ENCODE measurements around the gene RPL41.

RPL41 gene

GRCh38 chr12:56103066-56103711 is 13.2 kb upstream of the RPL41 start:
- no peak for DNase-seq

DNA sequence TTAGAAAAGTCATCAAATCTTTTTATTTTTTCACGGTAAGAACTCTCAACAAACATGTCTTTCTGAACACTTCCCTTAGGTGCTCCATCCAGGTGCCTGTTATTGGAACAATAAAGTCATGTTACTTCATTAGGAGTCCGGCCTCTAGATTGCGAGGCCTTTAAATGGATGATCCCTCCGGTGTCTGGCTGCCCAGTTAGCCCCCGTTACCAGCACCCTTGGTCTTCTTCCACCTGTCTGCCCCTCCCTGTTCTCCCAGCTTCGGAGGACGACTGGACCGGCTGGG is 12.7 kb upstream of the RPL41 start:
- no peak for DNase-seq

GRCh38 chr12:56104109-56104814 is 12.2 kb upstream of the RPL41 start, which contains the start of gene PA2G4:
TSS of gene PA2G4 (plus strand) at chr12:56104559. CDS start at chr12:56104738, 179 bp downstream.
- DNase-seq: peak; percentile 99 to 100 (median 100)

DNA sequence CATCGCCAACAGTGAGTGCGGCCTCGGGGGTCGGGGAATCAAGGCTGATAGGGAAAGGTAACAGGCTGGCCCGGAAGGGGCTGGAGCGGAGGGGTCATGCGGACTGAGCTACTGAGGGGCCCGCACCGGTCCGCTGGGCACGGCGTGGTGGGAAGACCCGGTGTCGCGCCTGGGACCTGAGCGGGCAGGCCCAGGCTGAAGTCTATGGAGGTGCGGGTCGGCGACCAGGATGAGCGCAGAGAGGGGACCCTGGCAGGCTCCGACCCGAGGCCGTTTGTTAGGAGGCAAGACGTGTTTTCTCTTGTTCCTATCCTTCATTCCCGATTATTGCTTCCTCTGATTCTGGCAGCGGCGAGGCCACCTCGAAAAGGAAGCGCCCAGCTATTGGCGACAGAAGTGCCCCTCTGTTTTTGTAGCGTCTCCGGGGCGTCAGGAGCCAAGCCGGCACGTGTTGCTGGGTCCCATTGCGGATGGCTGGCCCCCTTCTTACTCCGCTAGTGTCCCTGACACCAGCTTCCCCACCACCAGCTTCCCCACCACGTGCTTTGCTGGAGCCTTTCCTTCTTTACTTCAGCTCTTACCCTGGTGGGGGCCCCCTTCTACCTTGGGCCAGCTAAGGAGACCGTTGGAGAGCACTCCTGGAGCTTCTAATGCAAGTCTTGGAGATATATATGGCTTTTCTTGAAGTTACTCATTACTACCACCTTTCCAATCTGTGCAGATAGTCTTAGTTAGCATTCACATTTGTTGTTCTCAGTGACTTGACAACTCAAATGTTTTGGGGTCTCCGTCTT is 11.4 kb upstream of the RPL41 start:
- DNase-seq: peak; percentile 32 to 70 (median 52)

GRCh38 chr12:56105609-56105902 is 10.9 kb upstream of the RPL41 start:
- DNase-seq: no peak

DNA sequence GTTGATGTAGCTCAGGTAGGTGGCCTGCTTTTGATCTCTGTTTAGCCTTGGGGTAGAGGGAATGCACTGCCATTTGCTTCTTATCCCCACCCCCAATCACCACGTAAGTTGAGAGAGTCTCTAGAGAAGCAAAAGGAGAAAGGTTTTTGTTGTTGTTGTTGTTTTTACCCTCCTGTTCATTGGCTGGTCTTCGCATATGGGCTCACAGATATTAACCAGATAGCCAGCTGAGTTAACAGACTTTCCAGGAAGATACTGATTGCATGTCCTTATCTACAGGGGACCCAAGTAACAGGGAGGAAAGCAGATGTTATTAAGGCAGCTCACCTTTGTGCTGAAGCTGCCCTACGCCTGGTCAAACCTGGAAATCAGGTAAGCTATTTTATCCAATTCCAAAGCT is 9.2 kb upstream of the RPL41 start:
- no peak for DNase-seq

DNA sequence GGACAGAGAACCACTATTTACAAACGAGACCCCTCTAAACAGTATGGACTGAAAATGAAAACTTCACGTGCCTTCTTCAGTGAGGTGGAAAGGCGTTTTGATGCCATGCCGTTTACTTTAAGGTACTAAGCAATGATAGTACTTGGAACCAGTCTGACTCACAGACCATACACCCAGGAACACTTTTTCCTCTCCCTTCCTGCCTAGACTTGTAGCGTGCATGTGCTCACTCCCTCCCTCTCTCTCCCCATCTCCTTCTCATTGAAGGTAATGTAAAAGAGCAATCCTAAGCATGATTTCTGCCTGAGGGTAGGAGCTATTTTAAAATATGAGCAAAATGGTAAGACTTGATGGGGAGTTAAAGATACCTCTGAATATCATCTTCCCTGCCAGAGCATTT is 5.9 kb upstream of the RPL41 start:
- DNase-seq: no peak

DNA sequence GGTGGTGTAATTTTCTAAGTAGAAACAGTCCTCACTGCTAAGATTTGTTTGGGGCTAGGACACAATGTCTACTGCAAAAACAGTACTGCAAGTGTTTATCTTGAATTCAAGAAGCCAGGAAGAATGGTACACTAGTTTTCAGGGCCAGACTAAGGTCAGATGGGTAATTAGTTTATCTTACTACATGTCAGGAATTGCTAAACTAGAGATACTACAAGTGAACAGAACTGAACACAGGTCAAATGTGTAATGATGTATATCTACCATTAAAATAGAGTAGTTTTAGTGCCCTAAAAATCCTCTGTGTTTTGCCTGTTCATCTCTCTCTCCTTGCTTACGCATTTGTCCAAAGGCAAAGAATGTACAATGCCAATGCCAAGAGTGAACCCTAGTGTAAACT is 2.3 kb upstream of the RPL41 start:
- no peak for DNase-seq

- no peak for DNase-seq
Measured at GRCh38 chr12:56115329-56115728, 1.1 kb upstream of the RPL41 start.

GRCh38 chr12:56117082-56117706 is 761 bp downstream of the RPL41 start:
- DNase-seq: peak in 2 of 4 experiments; percentile 21 to 29

GRCh38 chr12:56117778-56118687 is 1.6 kb downstream of the RPL41 start, which contains the start of gene ZC3H10:
TSS of gene ZC3H10 (plus strand) at chr12:56118266. CDS start at chr12:56120563, 2,297 bp downstream.
- DNase-seq: peak; percentile 98 to 100 (median 98)

DNA sequence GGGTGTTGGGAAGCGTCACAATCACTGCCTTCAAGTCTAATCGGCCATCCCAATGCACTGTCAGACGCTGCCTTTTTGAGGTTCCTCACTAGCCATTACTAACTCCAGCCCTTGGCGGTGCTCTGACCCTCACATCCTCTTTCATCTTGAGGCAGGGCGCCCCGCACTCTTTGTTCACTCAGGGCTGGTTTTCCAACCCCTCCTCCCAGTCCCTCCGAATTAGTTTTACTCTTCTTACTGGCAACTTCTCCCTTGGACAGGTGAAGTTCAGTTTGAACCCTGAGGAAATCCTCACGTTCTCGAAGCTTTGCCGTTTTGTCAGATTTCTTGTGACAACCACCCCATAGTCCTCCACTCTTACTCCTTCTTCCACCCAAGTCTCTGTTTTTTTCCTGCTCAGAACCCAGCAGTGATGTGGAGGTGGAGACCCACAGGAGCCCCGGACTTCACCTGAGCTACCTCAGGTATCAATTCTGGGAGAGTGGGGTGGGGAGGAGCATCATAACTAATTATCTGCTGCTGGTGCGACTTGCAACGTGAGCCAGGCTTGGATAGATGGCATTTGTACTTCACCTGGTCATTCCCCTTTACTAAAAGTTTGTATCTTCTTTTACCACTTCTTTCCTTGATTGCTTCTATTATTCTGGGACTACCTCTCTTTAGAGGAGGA is 2.4 kb downstream of the RPL41 start:
- DNase-seq: peak; percentile 45 to 67 (median 62)

- peak; percentile 80 to 91 (median 87) for DNase-seq
Measured at GRCh38 chr12:56119361-56119796, 2.9 kb downstream of the RPL41 start.

DNA sequence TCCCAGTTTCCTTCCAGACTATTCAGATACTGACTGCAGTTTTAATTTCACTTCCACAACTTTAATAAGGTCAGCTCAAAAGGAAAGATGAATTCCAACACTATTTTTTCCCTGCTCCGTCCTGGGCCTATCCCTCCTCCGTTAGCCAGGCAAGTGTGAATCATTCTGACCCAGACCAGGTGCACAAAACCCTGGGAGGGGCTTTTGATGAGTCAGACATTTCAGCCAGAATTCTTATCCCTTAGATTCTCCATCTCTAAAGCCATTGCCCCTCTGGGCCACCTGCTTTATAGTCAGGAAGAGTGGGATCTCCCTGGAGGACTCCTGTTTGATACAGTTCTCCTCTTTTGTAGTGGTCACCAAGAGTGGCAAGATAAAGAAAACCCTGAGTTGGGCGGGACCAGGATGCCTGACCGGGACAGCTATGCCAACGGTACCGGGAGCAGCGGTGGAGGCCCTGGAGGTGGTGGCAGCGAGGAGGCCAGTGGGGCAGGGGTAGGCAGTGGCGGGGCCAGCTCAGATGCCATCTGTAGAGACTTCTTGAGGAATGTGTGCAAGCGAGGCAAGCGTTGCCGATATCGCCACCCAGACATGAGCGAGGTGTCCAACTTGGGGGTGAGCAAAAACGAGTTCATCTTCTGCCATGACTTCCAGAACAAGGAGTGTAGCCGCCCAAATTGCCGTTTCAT is 3.9 kb downstream of the RPL41 start:
- DNase-seq: no peak

DNA sequence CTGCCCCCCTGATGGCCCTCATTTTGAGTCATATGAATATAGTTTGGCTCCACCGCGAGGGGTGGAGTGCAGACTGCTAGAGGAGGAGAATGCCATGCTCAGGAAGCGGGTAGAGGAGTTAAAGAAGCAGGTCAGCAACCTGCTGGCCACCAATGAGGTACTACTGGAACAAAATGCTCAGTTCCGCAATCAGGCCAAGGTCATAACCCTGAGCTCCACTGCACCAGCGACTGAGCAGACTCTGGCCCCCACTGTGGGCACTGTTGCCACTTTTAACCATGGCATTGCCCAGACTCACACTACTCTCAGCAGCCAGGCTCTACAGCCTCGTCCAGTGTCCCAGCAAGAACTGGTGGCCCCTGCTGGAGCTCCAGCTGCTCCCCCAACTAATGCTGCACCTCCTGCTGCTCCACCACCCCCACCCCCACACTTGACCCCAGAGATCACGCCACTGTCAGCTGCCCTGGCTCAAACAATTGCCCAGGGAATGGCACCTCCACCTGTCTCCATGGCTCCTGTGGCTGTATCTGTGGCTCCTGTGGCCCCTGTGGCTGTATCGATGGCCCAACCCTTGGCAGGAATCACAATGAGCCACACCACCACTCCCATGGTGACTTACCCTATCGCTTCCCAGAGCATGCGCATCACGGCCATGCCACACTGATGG is 4.9 kb downstream of the RPL41 start:
- DNase-seq: no peak

DNA sequence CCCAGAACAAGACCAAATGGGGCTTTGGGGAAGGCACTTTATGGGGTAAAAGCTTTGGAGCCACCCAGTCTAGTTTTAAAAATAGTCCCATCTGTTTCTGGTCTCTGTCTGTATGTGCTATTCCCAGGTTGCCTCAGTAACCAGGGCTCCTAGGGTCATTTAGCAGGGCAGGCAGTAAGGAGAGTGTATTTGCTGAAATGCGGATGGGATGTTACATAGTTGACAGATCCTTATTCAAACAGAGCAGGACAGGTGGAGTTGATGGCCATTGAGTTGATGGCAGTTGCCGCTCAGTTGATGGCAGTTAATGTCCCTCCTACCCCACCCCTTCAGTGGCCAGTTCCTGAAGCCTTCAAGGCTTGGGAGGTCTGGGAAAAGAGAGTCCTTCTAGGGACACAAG is 6.2 kb downstream of the RPL41 start:
- no peak for DNase-seq

- DNase-seq: no peak
Measured at GRCh38 chr12:56124133-56124532, 7.7 kb downstream of the RPL41 start.

- DNase-seq: peak; percentile 19 to 65 (median 47)
Measured at GRCh38 chr12:56126732-56127239, 10.4 kb downstream of the RPL41 start.

- no peak for DNase-seq
Measured at GRCh38 chr12:56127485-56127887, 11.1 kb downstream of the RPL41 start.

Measured in suppressor macrophage (primary cell).